Endothelial cell (in vitro differentiated cells): ENCODE measurements around the gene BTG3. TPM values are rescaled to one million over a fixed set of nuclear protein-coding genes. Genes with fewer than 3 reads are reported as not detected.

Experiments
- DNase-seq: peaks from one replicate; pipeline ENCODE4 v3.0.0; 2021; ENCODE audit warnings: low spot score
- H3K27ac Mint-ChIP-seq: one replicate; pipeline ENCODE4 v1.8.0; 2021; ENCODE audit warnings: mixed read lengths, inconsistent platforms; ENCODE audit not compliant: unreplicated experiment
- H3K27me3 Mint-ChIP-seq: one replicate; pipeline ENCODE4 v1.8.0; 2021; ENCODE audit warnings: mild to moderate bottlenecking, moderate library complexity, mixed read lengths, inconsistent platforms; ENCODE audit not compliant: unreplicated experiment
- H3K36me3 Mint-ChIP-seq: one replicate; pipeline ENCODE4 v1.8.0; 2021; ENCODE audit warnings: mild to moderate bottlenecking, low read depth, mixed read lengths, inconsistent platforms; ENCODE audit not compliant: unreplicated experiment
- H3K4me1 Mint-ChIP-seq: one replicate; pipeline ENCODE4 v1.8.0; 2021; ENCODE audit warnings: mild to moderate bottlenecking, mixed read lengths, inconsistent platforms; ENCODE audit not compliant: unreplicated experiment
- H3K4me3 Mint-ChIP-seq: one replicate; pipeline ENCODE4 v1.8.0; 2021; ENCODE audit warnings: mild to moderate bottlenecking, mixed read lengths, inconsistent platforms; ENCODE audit not compliant: unreplicated experiment
- H3K9me3 Mint-ChIP-seq: one replicate; pipeline ENCODE4 v1.8.0; 2021; ENCODE audit warnings: mixed read lengths, inconsistent platforms; ENCODE audit not compliant: unreplicated experiment
- total RNA-seq: library from RNA; stranded (reverse); fragmentation: NEBNext Ultra II Directional; extraction: Animal tissue kit (Norgen Biotek cat#: 25700); gene quantifications from one replicate; pipeline ENCODE4 v1.2.1, GENCODE V29; 2021; ENCODE audit not compliant: unreplicated experiment
- TF ChIP-seq, protein P1 (sequence below): fragments of 200-600 bp; sonication (generic); IDR thresholded peaks from one replicate; pipeline ENCODE4 v1.5.0; 2021; ENCODE audit warnings: antibody characterized with exemption; ENCODE audit not compliant: unreplicated experiment

Gene BTG3
- total RNA-seq, 1 donor from 2014 or later, result 18.5 TPM

DNA sequence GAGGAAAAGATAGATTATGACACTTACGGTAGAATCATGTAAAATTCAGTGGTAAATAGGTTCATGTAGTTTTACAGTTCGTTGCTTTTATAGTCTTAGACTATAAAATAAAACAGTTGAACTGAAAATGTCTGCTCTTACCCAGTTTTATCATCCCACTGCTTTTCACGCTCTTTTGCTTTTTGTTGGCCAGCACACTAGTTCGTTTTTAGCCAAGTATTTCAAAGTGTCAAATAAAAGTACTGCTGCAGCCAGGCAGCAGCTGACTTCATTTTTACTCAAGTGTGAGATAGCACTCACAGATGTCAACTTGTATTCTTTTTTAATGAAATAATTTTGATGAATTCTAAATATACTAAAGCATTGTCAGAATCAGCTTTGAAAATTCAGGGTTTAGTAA is 18.5 kb upstream of the BTG3 start:
- Mint-ChIP-seq H3K4me3 (no peak overlapping the region), H3K27ac (no peak overlapping the region), H3K4me1 (peaks cover 4% of the 10 kb centered on the region), H3K9me3 (no peaks in the 10 kb centered on the region), H3K36me3 (no peaks in the 10 kb centered on the region), H3K27me3 (no peaks in the 10 kb centered on the region)
- DNase-seq, result no peak
- TF ChIP-seq, protein P1, sequence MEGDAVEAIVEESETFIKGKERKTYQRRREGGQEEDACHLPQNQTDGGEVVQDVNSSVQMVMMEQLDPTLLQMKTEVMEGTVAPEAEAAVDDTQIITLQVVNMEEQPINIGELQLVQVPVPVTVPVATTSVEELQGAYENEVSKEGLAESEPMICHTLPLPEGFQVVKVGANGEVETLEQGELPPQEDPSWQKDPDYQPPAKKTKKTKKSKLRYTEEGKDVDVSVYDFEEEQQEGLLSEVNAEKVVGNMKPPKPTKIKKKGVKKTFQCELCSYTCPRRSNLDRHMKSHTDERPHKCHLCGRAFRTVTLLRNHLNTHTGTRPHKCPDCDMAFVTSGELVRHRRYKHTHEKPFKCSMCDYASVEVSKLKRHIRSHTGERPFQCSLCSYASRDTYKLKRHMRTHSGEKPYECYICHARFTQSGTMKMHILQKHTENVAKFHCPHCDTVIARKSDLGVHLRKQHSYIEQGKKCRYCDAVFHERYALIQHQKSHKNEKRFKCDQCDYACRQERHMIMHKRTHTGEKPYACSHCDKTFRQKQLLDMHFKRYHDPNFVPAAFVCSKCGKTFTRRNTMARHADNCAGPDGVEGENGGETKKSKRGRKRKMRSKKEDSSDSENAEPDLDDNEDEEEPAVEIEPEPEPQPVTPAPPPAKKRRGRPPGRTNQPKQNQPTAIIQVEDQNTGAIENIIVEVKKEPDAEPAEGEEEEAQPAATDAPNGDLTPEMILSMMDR, result no peak

DNA sequence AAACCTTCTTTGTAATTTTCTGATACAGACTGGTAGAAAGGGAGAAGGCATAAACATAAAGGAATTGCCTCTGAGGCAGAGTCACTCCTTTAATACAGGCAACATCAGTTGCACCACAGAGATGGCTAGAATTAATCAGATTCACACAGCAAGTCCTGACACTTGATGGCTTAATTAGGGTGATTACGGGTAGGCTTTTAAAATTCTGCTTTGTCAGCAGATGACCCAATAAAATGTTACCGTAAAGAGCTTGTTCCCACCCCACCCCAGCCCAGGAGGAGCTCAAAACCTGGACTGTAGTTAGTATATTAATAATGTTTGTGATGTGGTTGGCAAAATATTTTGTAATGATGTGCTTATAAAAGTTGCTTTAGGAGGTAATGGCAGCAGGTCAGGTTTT is 9.3 kb upstream of the BTG3 start:
- H3K27me3 Mint-ChIP-seq, result no peaks in the 10 kb centered on the region

DNA sequence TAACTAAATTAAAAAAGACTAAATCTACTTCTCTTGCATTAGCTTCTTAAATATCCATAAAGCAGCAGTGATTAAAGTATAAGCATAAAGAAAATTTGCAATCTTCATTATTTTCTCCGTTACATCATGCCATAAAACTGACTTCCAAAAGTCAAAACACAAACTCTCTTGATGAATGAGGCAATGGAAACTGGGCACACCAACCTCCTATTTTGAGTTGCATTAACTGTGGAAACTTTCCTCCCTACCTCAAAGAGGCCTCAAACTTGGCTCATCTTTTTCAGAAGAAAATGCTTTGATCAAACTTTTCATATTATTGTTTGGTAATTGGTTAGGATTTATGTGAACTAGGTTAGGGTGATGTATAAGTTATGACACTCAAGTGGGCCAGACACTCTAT is 4.1 kb upstream of the BTG3 start:
- Mint-ChIP-seq H3K4me1 (no peaks in the 10 kb centered on the region), H3K4me3 (no peak overlapping the region), H3K27me3 (peaks cover 6% of the 10 kb centered on the region), H3K36me3 (no peaks in the 10 kb centered on the region), H3K27ac (no peak overlapping the region), H3K9me3 (no peaks in the 10 kb centered on the region)
- TF ChIP-seq, protein P1, result no peak
- DNase-seq, result no peak

More for the DNA sequence above, 9.3 kb upstream of the BTG3 start:
- Mint-ChIP-seq H3K27ac (no peak overlapping the region), H3K4me1 (no peaks in the 10 kb centered on the region), H3K4me3 (no peak overlapping the region), H3K36me3 (no peaks in the 10 kb centered on the region), H3K9me3 (no peaks in the 10 kb centered on the region)
- TF ChIP-seq, protein P1, result no peak
- DNase-seq, result no peak

DNA sequence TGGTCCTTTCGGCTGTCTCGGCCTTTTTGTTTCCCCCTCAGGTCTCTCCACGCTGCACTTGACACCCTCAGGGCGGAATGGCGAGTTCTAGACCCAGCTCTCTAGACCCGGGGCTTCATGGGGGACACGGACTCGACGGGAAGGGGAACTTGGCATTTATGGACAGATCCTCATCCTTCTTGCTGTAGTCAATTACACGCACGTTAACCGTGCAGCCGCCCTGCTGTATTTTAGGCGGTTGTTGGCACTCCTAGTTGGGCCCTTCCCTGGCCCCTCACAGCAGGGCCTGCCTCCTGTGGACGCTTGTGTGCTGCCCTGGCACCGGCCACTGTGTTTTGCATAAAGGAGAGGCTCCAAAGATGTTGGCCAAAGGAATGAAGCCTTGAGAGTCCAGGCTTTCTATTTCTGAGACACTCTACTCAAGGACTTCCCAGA is 558 bp upstream of the BTG3 start:
- no peak for DNase-seq
- Mint-ChIP-seq H3K36me3 (peaks cover 5% of the 10 kb centered on the region), H3K27ac (peak overlapping the region; percentile 77), H3K27me3 (peaks cover 9% of the 10 kb centered on the region), H3K4me1 (peaks cover 9% of the 10 kb centered on the region), H3K4me3 (peak overlapping the region; percentile 89), H3K9me3 (no peaks in the 10 kb centered on the region)
- TF ChIP-seq, protein P1, result no peak

DNA sequence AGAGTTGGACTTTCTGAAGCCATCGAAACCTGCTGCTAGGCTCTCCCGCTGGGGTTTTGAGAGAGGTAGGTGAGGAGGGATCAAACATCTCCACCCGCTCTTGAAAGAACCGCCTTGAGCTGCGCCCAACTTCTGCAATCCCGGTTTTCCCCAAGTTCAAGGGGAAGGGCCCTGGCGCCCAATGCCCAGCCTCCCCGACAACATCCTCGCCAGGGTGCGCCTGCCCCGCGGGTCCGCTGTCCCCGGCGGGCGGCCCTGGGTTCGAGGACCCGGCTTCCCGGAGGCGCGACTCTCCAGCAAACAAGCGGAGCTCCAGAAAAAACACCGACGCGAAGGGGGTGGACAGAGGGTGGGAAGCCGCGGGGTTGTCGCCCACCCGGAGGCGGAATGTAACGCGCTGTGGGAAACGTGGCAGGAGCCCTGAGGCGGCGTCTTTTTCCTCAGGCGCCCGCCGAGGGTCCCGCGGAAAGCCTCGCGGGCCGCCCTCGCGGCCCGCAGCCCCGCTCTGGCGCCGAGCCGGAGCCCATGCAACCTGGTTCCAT is 607 bp downstream of the BTG3 start:
- peaks cover 12% of the 10 kb centered on the region for H3K4me1 Mint-ChIP-seq
- H3K4me3 Mint-ChIP-seq, result peak overlapping the region; percentile 97
- TF ChIP-seq, protein P1, result no peak
- peaks cover 10% of the 10 kb centered on the region for H3K36me3 Mint-ChIP-seq
- peak; percentile 30 for DNase-seq
- H3K27me3 Mint-ChIP-seq, result peaks cover 9% of the 10 kb centered on the region
- H3K27ac Mint-ChIP-seq, result peak overlapping the region; percentile 84
- no peaks in the 10 kb centered on the region for H3K9me3 Mint-ChIP-seq
